A549 (cell line): ENCODE measurements around the gene DBH. TPM values are rescaled to one million over a fixed set of nuclear protein-coding genes. Genes with fewer than 3 reads are reported as not detected.

Source experiments
- ATAC-seq, 2 experiments: fragments of 200-7000 bp in 1 of 2; fragments of >200 bp in 1 of 2; cut with Nextera tagmentation in 1 of 2; cut with Tn5 transposase in 1 of 2; 3 replicates each; pipeline versions ENCODE4 v1.8.0 to v1.9.1; 2018 to 2020; ENCODE audit warnings: mild to moderate bottlenecking in 1 of 2, moderate library complexity in 1 of 2
- CTCF ChIA-PET: fragments of 300-600 bp; sonication (Branson Sonifier 250); formaldehyde crosslinking; extraction: SDS; loops from one replicate; lab custom pipeline; 2021; ENCODE audit warnings: antibody characterized with exemption, inconsistent platforms; lab: Yijun Ruan, JAX
- POLR2A ChIA-PET: fragments of 350-600 bp; formaldehyde crosslinking; extraction: SDS; loops from one replicate; lab custom pipeline; 2021; ENCODE audit warnings: antibody characterized with exemption, inconsistent platforms; lab: Yijun Ruan, JAX
- DNase-seq, 2 experiments: peaks; one replicate each; pipeline versions ENCODE4 v3.0.0 to v3.0.0-alpha.2; 2011 to 2016; ENCODE audit warnings: low read depth in 1 of 2, low spot score in 1 of 2
- FAIRE-seq: peaks from 2 replicates; lab custom pipeline; 2011; peaks lifted over from hg19 to GRCh38; lab: Jason Lieb, UNC
- H3K27ac ChIP-seq, 2 experiments: fragments of >200 bp; sonication (Bioruptor Twin); formaldehyde crosslinking; 3 replicates each; pipeline ENCODE4 v1.5.1; 2016 to 2017
- H3K4me1 ChIP-seq: fragments of >200 bp; sonication (Bioruptor Twin); formaldehyde crosslinking; 3 replicates; pipeline ENCODE4 v1.6.1; 2016
- H3K4me2 ChIP-seq: fragments of >200 bp; sonication (Bioruptor Twin); formaldehyde crosslinking; 3 replicates; pipeline ENCODE4 v1.6.1; 2016
- H3K4me3 ChIP-seq: fragments of >200 bp; sonication (Bioruptor Twin); formaldehyde crosslinking; 3 replicates; pipeline ENCODE4 v1.5.1; 2016
- H3K9me3 ChIP-seq: fragments of >200 bp; sonication (Bioruptor Twin); formaldehyde crosslinking; 3 replicates; pipeline ENCODE4 v1.6.1; 2016
- CBX8 ChIP-seq: fragments of 200-600 bp; sonication (generic); IDR thresholded peaks from 2 replicates; pipeline ENCODE4 v1.6.1; 2016
- CHD4 ChIP-seq: fragments of 200-600 bp; sonication (generic); IDR thresholded peaks from 2 replicates; pipeline ENCODE4 v1.6.1; 2016; ENCODE audit warnings: antibody characterized with exemption, mild to moderate bottlenecking, borderline replicate concordance
- E2F6 ChIP-seq: IDR thresholded peaks from 2 replicates; pipeline ENCODE4 v1.6.1; 2012; ENCODE audit warnings: low read depth, borderline replicate concordance
- FOXS1 ChIP-seq: fragments of 250-450 bp; sonication (Bioruptor Pico); IDR thresholded peaks from 2 replicates; pipeline ENCODE4 v1.5.0; 2020; ENCODE audit warnings: mild to moderate bottlenecking, moderate library complexity
- HDAC2 ChIP-seq: fragments of 200-600 bp; sonication (generic); IDR thresholded peaks from 2 replicates; pipeline ENCODE4 v1.6.1; 2016
- HEYL ChIP-seq: fragments of 250-450 bp; sonication (Bioruptor Pico); IDR thresholded peaks from 2 replicates; pipeline ENCODE4 v1.8.0; 2021; ENCODE audit warnings: mild to moderate bottlenecking, moderate library complexity
- HOXB13 ChIP-seq: fragments of 250-450 bp; sonication (Bioruptor Pico); IDR thresholded peaks from 2 replicates; pipeline ENCODE4 v1.5.0; 2020; ENCODE audit warnings: low read depth, mild to moderate bottlenecking, moderate library complexity
- KDM1A ChIP-seq: fragments of 200-600 bp; sonication (generic); IDR thresholded peaks from 2 replicates; pipeline ENCODE4 v1.6.1; 2016; ENCODE audit warnings: low read depth, mild to moderate bottlenecking
- MAFK ChIP-seq: fragments of 450-650 bp; IDR thresholded peaks from 2 replicates; pipeline ENCODE4 v1.6.1; 2014; ENCODE audit not compliant: partially characterized antibody
- MAZ ChIP-seq: fragments of 150-350 bp; IDR thresholded peaks from 2 replicates; pipeline ENCODE4 v1.6.1; 2014; ENCODE audit warnings: antibody characterized with exemption, low read depth, low read length, borderline replicate concordance
- MYC ChIP-seq: IDR thresholded peaks from 2 replicates; pipeline ENCODE4 v1.6.1; 2012; ENCODE audit warnings: mild to moderate bottlenecking, inconsistent platforms, low read length, improper control_type of control experiment, borderline replicate concordance
- POLR2AphosphoS2 ChIP-seq: conservative IDR thresholded peaks from 2 replicates; pipeline ENCODE4 v1.6.1; 2012; ENCODE audit warnings: low read length, improper control_type of control experiment, inconsistent platforms
- RCOR1 ChIP-seq: fragments of 150-350 bp; IDR thresholded peaks from 2 replicates; pipeline ENCODE4 v1.6.1; 2014; ENCODE audit warnings: antibody characterized with exemption, low read length, low read depth
- SREBF2 ChIP-seq: fragments of 450-650 bp; IDR thresholded peaks from 2 replicates; pipeline ENCODE4 v1.6.1; 2014; ENCODE audit warnings: mild to moderate bottlenecking, moderate library complexity
- TFCP2L1 ChIP-seq: fragments of 250-450 bp; sonication (Bioruptor Pico); IDR thresholded peaks from 2 replicates; pipeline ENCODE4 v1.5.0; 2021; ENCODE audit warnings: mild to moderate bottlenecking
- ZFP36 ChIP-seq: fragments of 450-650 bp; IDR thresholded peaks from 2 replicates; pipeline ENCODE4 v1.6.1; 2014; ENCODE audit warnings: borderline replicate concordance; ENCODE audit not compliant: partially characterized antibody
- ZSCAN20 ChIP-seq: fragments of 250-450 bp; sonication (Bioruptor Pico); IDR thresholded peaks from 2 replicates; pipeline ENCODE4 v1.8.0; 2022; ENCODE audit warnings: mild to moderate bottlenecking, moderate library complexity
- WGBS: methylation state at CpG from one replicate; pipeline ENCODE4 v1.1.6; 2017; ENCODE audit errors: missing lambda C conversion rate; 5-methylcytosine and 5-hydroxymethylcytosine counted together
- polyA plus RNA-seq, 4 experiments: library from polyadenylated mRNA; depleted of rRNA in 3 of 4; stranded (reverse); fragments of >200 nt; fragmentation: RNase III in 1 of 4; extraction: RNeasy Plus Mini Kit Qiagen cat#74134 plus additional on column Dnase treatment in 1 of 4; gene quantifications; 2 replicates in 3 of 4; 3 replicates in 1 of 4; pipeline ENCODE4 v1.2.3, GENCODE V29; 2011 to 2017
- TF ChIP-seq, protein P1 (sequence below): fragments of >200 bp; sonication (Bioruptor Twin); formaldehyde crosslinking; IDR thresholded peaks from 3 replicates; pipeline ENCODE4 v1.6.1; 2016
- TF ChIP-seq, protein P2 (sequence below): IDR thresholded peaks from 2 replicates; pipeline ENCODE4 v1.6.1; 2012
- TF ChIP-seq, protein P3 (sequence below): fragments of 450-650 bp; IDR thresholded peaks from 2 replicates; pipeline ENCODE4 v1.6.1; 2014; ENCODE audit warnings: antibody characterized with exemption

The DBH gene
- polyA plus RNA-seq, 2 of the 4 experiments (the other 2 are of a cell fraction), result not detected

DNA sequence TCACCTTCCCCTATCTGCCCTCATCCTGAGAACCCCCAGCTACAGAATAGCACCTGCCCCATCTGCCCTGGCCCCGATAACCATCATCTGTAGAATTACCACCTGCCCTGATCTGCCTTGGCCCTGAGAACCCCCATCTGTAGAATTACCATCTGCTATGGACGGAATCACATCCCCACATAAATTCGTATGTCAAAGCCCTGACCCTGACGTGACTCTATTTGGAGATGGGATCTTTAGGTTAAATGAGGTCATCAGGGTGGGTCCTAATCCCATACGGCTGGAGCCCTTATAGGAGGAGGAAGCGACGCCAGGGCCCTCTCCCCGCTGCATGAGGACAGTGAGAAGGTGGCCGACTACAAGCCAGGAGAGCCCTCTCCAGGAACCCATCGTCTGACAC is 69.4 kb downstream of the DBH start:
- ATAC-seq, result no peak
- CTCF ChIA-PET, result interaction anchor here (1.0 to 1.2 kb wide), 2 partner anchors 11 to 172 kb away, joined by 3 to 4 read pairs; no protein-coding TSS in a partner anchor

GRCh38 chr9:133706307-133707050 is 70.3 kb downstream of the DBH start:
- H3K4me2 ChIP-seq, result no peak overlapping the region
- DNase-seq (no peak), FAIRE-seq (no peak), ATAC-seq (no peak)
- no peak overlapping the region for H3K4me3 ChIP-seq
- ChIA-PET POLR2A (no interaction called here), CTCF (interaction anchor here (1.0 to 1.2 kb wide), 2 partner anchors 12 to 173 kb away, joined by 3 to 4 read pairs; no protein-coding TSS in a partner anchor)
- WGBS, result 41% methylated on average over 11 of the region's 12 CpGs
- no peak overlapping the region for H3K27ac ChIP-seq
- H3K4me1 ChIP-seq, result no peaks in the 10 kb centered on the region
- TF ChIP-seq CBX8, result no peak
- TF ChIP-seq, protein P1, sequence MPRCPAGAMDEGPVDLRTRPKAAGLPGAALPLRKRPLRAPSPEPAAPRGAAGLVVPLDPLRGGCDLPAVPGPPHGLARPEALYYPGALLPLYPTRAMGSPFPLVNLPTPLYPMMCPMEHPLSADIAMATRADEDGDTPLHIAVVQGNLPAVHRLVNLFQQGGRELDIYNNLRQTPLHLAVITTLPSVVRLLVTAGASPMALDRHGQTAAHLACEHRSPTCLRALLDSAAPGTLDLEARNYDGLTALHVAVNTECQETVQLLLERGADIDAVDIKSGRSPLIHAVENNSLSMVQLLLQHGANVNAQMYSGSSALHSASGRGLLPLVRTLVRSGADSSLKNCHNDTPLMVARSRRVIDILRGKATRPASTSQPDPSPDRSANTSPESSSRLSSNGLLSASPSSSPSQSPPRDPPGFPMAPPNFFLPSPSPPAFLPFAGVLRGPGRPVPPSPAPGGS, result no peak
- TF ChIP-seq CHD4, result no peak
- no peak for TF ChIP-seq MYC
- no peak for TF ChIP-seq SREBF2
- TF ChIP-seq MAZ, result no peak
- no peak for TF ChIP-seq HDAC2
- no peak for TF ChIP-seq FOXS1 (CRISPR knock-in tag)
- TF ChIP-seq, protein P2, sequence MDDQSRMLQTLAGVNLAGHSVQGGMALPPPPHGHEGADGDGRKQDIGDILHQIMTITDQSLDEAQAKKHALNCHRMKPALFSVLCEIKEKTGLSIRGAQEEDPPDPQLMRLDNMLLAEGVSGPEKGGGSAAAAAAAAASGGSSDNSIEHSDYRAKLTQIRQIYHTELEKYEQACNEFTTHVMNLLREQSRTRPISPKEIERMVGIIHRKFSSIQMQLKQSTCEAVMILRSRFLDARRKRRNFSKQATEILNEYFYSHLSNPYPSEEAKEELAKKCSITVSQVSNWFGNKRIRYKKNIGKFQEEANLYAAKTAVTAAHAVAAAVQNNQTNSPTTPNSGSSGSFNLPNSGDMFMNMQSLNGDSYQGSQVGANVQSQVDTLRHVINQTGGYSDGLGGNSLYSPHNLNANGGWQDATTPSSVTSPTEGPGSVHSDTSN, result no peak
- TF ChIP-seq POLR2AphosphoS2, result no peak
- no peak for TF ChIP-seq HOXB13 (CRISPR knock-in tag)
- TF ChIP-seq ZFP36, result no peak
- no peak for TF ChIP-seq TFCP2L1
- no peaks in the 10 kb centered on the region for H3K9me3 ChIP-seq

More for the DNA sequence above, 69.4 kb downstream of the DBH start:
- DNase-seq, result no peak
- Histone ChIP-seq H3K4me2 (no peak overlapping the region), H3K4me1 (no peaks in the 10 kb centered on the region), H3K4me3 (no peak overlapping the region), H3K9me3 (no peaks in the 10 kb centered on the region), H3K27ac (no peak overlapping the region)
- FAIRE-seq, result no peak
- TF ChIP-seq KDM1A (no peak), E2F6 (no peak), HEYL (no peak), MAFK (no peak)
- POLR2A ChIA-PET, result no interaction called here
- 49% methylated on average over 10 of the region's 10 CpGs for WGBS

DNA sequence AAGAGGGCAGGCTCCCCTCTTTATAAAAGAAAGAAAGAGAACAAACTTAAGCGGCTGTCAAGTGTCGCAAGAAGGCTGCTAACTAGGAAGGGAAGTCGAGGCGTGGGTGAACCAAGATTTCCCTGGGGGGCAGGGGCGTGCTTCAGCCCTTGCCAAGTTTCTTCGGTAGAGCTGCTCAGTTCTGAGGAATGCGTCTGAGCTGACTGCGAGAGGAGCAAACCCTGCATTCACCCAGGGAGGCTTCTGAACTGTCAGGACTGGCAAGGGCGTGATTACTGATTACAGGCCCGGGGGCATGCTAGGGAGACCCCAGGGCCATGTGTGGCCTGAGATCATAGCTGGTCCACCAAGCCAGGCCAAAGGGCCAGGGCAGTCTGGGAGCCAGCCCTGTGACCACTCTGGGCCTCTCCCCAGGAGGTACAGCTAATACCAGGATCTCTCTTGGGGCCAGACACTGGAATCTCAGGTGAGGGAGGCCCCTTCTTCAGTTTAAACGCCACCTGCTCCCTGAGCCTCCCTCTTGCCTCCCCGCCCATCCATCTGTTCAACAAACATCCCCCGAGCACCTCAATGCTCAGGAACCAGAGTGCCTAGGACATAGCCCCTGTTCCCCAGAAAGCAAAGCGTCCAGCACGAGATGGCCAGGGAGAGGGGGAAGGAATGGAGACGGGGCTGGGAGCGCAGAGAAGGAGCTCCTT is 71.1 kb downstream of the DBH start:
- Histone ChIP-seq H3K4me3 (no peak overlapping the region), H3K4me1 (no peaks in the 10 kb centered on the region), H3K9me3 (no peaks in the 10 kb centered on the region), H3K4me2 (no peak overlapping the region), H3K27ac (no peak overlapping the region)
- no peak for DNase-seq
- 57% methylated on average over 17 of the region's 17 CpGs for WGBS
- CTCF ChIA-PET, result no interaction called here
- ATAC-seq, result no peak
- no peak for TF ChIP-seq RCOR1
- no peak for TF ChIP-seq HDAC2
- no peak for TF ChIP-seq ZSCAN20 (CRISPR knock-in tag)
- TF ChIP-seq, protein P3, sequence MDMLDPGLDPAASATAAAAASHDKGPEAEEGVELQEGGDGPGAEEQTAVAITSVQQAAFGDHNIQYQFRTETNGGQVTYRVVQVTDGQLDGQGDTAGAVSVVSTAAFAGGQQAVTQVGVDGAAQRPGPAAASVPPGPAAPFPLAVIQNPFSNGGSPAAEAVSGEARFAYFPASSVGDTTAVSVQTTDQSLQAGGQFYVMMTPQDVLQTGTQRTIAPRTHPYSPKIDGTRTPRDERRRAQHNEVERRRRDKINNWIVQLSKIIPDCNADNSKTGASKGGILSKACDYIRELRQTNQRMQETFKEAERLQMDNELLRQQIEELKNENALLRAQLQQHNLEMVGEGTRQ, result no peak
- no peak for FAIRE-seq
- POLR2A ChIA-PET, result no interaction called here
